Suprapubic skin (tissue), 4 donors: ENCODE measurements around the gene UMOD. TPM values are rescaled to one million over a fixed set of nuclear protein-coding genes. Genes with fewer than 3 reads are reported as not detected.

Experiments used
- DNase-seq, 2 donors: peaks; one replicate each; pipeline ENCODE4 v3.0.0-alpha.2; 2019; ENCODE audit warnings: low spot score in 2 of 2
- H3K27ac ChIP-seq: fragments of 200-600 bp; sonication (generic); one replicate; pipeline ENCODE4 v1.5.1; 2019
- H3K27me3 ChIP-seq: fragments of 200-600 bp; sonication (generic); one replicate; pipeline ENCODE4 v1.5.1; 2019
- H3K36me3 ChIP-seq: fragments of 200-600 bp; sonication (generic); one replicate; pipeline ENCODE4 v1.5.1; 2019
- H3K4me1 ChIP-seq: fragments of 200-600 bp; sonication (generic); one replicate; pipeline ENCODE4 v1.5.1; 2019
- H3K4me3 ChIP-seq: fragments of 200-600 bp; sonication (generic); one replicate; pipeline ENCODE4 v1.5.1; 2019; ENCODE audit warnings: mild to moderate bottlenecking
- H3K9me3 ChIP-seq: fragments of 200-600 bp; sonication (generic); one replicate; pipeline ENCODE4 v1.5.1; 2019
- EP300 ChIP-seq: sonication (generic); formaldehyde crosslinking; IDR thresholded peaks from one replicate; pipeline ENCODE4 v1.6.1; 2017; ENCODE audit warnings: antibody characterized with exemption
- POLR2A ChIP-seq, 2 donors: fragments of 450-650 bp; IDR thresholded peaks; one replicate each; pipeline ENCODE4 v1.6.1; 2017; ENCODE audit warnings: antibody characterized with exemption in 2 of 2, mild to moderate bottlenecking in 2 of 2, moderate library complexity in 2 of 2
- POLR2AphosphoS5 ChIP-seq, 3 donors: sonication (generic); formaldehyde crosslinking; IDR thresholded peaks; one replicate each; pipeline ENCODE4 v1.6.1; 2017; ENCODE audit warnings: antibody characterized with exemption in 3 of 3
- WGBS: methylation state at CpG from one replicate; pipeline ENCODE4 v1.1.5; 2018; 5-methylcytosine and 5-hydroxymethylcytosine counted together
- total RNA-seq, 4 donors: library from RNA; depleted of rRNA; stranded (reverse); fragments of >200 nt; gene quantifications; one replicate each; pipeline ENCODE4 v1.1.0, GENCODE V29; 2016
- TF ChIP-seq, protein P1 (sequence below), 2 donors: fragments of 200-600 bp in 1 of 2; fragments of 450-650 bp in 1 of 2; sonication (generic) in 1 of 2; IDR thresholded peaks; one replicate each; pipeline ENCODE4 v1.5.1; 2016 to 2019; ENCODE audit warnings: antibody characterized with exemption in 2 of 2, mild to moderate bottlenecking in 1 of 2, moderate library complexity in 1 of 2

Gene UMOD
- not detected for total RNA-seq

DNA sequence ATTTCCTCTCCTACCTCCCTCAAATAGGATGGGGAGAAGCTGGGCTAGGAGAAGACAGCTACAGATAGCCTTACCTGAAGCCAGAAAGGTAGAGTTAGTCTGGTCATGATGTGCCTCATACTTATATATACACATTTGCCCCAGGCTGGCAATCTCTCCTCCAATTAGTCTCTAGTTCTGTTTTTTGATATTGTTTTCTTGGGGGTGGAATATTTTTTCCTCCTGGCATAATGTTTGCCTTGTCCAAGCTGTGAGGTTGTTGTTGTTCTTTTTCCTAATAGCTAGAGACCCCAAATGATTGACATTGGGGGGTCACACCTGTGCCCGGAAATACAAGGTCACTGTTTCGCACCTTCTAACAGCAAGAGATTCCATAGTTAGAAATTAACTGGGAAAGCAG lies at the start of gene UMOD:
UMOD (minus strand) TSS at position 101 of the 400 bp plus-strand sequence. CDS start 1,978 bp downstream, outside the sequence.
- no peaks in the 10 kb centered on the region for H3K36me3 ChIP-seq
- H3K4me3 ChIP-seq: no peak within 1 kb of the TSS
- peaks cover 32% of the 10 kb centered on the region for H3K27me3 ChIP-seq
- TF ChIP-seq POLR2A (IDR thresholded peaks at IDR 0.05) (no peak), EP300 (no peak), POLR2AphosphoS5 (IDR thresholded peaks at IDR 0.05) (no peak)
- TF ChIP-seq, protein P1, sequence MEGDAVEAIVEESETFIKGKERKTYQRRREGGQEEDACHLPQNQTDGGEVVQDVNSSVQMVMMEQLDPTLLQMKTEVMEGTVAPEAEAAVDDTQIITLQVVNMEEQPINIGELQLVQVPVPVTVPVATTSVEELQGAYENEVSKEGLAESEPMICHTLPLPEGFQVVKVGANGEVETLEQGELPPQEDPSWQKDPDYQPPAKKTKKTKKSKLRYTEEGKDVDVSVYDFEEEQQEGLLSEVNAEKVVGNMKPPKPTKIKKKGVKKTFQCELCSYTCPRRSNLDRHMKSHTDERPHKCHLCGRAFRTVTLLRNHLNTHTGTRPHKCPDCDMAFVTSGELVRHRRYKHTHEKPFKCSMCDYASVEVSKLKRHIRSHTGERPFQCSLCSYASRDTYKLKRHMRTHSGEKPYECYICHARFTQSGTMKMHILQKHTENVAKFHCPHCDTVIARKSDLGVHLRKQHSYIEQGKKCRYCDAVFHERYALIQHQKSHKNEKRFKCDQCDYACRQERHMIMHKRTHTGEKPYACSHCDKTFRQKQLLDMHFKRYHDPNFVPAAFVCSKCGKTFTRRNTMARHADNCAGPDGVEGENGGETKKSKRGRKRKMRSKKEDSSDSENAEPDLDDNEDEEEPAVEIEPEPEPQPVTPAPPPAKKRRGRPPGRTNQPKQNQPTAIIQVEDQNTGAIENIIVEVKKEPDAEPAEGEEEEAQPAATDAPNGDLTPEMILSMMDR (IDR thresholded peaks at IDR 0.05): no peak
- no peak for DNase-seq
- H3K27ac ChIP-seq: no peak within 1 kb of the TSS
- WGBS: 88% methylated on average over 2 of the region's 2 CpGs
- H3K9me3 ChIP-seq: no peaks in the 10 kb centered on the region
- H3K4me1 ChIP-seq: peaks cover 5% of the 10 kb centered on the region

DNA sequence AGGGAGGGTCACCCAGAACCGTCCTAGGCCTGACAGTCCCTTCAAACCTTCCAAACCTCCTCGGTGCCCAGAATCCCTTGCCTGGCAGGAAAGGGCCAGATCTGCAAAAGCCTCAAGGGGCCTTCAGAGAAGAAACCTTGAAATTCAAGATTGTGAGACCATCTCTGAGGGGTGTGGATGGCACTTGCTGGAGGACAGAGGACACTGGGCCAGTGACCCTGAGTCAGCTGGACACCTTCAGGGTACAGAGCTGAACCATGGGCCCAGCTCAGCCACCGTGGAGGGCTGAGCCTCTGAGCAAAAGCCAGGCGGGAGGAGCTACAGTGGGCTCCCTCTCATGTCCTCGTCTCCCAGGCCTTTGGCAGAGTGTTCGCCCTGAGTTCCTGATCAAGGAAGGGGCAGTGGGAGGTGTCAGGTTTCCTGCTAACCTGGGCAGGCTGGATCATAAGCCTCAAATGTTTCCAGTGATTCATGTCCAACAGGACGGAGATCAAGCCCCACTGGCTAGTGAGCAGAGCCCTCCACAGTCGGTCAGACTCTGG lies 49.0 kb upstream of the UMOD start:
- no peak for TF ChIP-seq POLR2AphosphoS5 (IDR thresholded peaks at IDR 0.05)
- no peak for TF ChIP-seq POLR2A (IDR thresholded peaks at IDR 0.05)
- TF ChIP-seq, protein P1 (IDR thresholded peaks at IDR 0.05): no peak
- no peak for TF ChIP-seq EP300
- Histone ChIP-seq H3K27me3 (no peaks in the 10 kb centered on the region), H3K9me3 (no peaks in the 10 kb centered on the region), H3K36me3 (no peaks in the 10 kb centered on the region), H3K4me1 (no peaks in the 10 kb centered on the region), H3K27ac (no peak overlapping the region), H3K4me3 (no peak overlapping the region)
- 66% methylated on average over 8 of the region's 8 CpGs for WGBS
- no peak for DNase-seq

DNA sequence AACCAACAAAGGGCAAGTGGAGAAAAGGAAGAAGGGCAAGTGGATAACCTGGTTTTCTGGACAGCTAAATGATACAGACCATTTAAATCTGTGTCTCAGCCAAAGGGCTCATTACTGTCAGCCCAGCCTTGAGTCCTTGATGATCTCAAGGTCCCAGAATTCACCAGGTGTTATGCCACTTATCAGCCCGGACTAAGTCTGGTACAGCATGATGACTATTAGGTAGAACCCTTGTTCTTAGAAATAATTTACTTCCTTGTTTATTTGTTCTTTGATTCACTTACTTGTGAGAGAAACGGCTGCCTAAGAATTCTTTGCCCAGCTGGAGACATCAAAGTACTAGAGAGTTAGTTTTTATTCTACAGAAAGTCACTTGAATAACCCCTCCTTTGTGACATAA lies 48.6 kb upstream of the UMOD start:
- H3K27me3 ChIP-seq: no peaks in the 10 kb centered on the region
- no peak overlapping the region for H3K4me3 ChIP-seq
- 63% methylated on average over 2 of the region's 2 CpGs for WGBS
- no peak for DNase-seq
- H3K27ac ChIP-seq: no peak overlapping the region
- no peaks in the 10 kb centered on the region for H3K36me3 ChIP-seq
- no peaks in the 10 kb centered on the region for H3K9me3 ChIP-seq
- H3K4me1 ChIP-seq: no peaks in the 10 kb centered on the region
- TF ChIP-seq POLR2A (IDR thresholded peaks at IDR 0.05): no peak
- no peak for TF ChIP-seq POLR2AphosphoS5 (IDR thresholded peaks at IDR 0.05)
- TF ChIP-seq, protein P1 (IDR thresholded peaks at IDR 0.05): no peak
- TF ChIP-seq EP300: no peak

DNA sequence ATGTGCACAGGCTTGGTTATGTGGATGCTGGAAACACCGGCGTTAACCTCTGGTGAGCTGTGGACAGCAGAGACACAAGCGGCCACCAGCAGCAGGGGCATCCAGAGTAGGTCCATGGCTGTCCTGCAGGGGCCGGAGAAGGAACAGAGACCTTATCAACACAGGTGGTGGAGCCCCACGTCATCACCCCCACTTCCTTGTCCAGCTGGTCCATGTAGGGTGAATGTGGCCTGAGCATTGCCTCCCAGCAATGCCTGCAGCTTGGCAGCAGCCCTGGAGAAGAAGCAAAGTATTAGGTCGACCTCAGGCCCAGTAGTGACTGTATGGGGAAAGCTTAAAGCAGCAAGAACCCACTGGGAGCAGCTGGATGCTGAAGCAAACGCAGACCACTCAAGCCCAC lies 46.7 kb upstream of the UMOD start:
- 83% methylated on average over 7 of the region's 7 CpGs for WGBS
- H3K9me3 ChIP-seq: no peaks in the 10 kb centered on the region
- TF ChIP-seq EP300: no peak
- no peak for TF ChIP-seq POLR2AphosphoS5 (IDR thresholded peaks at IDR 0.05)
- no peak for TF ChIP-seq POLR2A (IDR thresholded peaks at IDR 0.05)
- TF ChIP-seq, protein P1 (IDR thresholded peaks at IDR 0.05): no peak

DNA sequence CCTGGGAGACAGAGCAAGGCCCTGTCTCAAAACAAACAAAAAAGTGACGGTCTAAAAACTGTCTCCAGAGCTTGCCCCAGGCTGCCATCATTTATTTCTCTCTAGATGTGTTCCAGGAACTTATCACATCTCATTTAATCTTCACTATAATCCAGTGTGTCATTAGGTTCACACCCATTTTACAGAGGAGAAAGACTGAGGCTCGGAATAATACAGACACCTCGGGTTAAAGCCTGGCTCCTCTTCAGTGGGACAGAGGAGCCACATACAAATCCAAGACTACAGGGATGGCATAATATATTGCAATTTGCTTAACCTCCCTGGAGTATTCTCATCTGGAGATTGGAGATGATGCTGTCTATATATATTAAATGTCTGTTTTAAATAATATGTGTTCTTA lies 46.1 kb upstream of the UMOD start:
- no peak for DNase-seq
- H3K27ac ChIP-seq: no peak overlapping the region
- WGBS: 85% methylated on average over 3 of the region's 3 CpGs

More for the DNA sequence above, 46.7 kb upstream of the UMOD start:
- Histone ChIP-seq H3K36me3 (no peaks in the 10 kb centered on the region), H3K4me3 (no peak overlapping the region), H3K4me1 (no peaks in the 10 kb centered on the region), H3K27ac (no peak overlapping the region), H3K27me3 (no peaks in the 10 kb centered on the region)
- no peak for DNase-seq

More for the DNA sequence above, 46.1 kb upstream of the UMOD start:
- no peaks in the 10 kb centered on the region for H3K4me1 ChIP-seq
- TF ChIP-seq POLR2AphosphoS5 (IDR thresholded peaks at IDR 0.05) (no peak), EP300 (no peak), POLR2A (IDR thresholded peaks at IDR 0.05) (no peak)
- TF ChIP-seq, protein P1 (IDR thresholded peaks at IDR 0.05): no peak
- H3K27me3 ChIP-seq: no peaks in the 10 kb centered on the region
- no peak overlapping the region for H3K4me3 ChIP-seq
- no peaks in the 10 kb centered on the region for H3K36me3 ChIP-seq
- no peaks in the 10 kb centered on the region for H3K9me3 ChIP-seq
